Measurements from ENCODE around the gene ATP5PD. TPM values are rescaled to one million over a fixed set of nuclear protein-coding genes. Genes with fewer than 3 reads are reported as not detected.

ATP5PD gene
- total and polyA plus RNA-seq, 2 of the 13 experiments (the other 11 are each of a cell fraction or from before 2014, with no cell fraction given): 158 to 428 TPM

- TF ChIP-seq, protein P1, sequence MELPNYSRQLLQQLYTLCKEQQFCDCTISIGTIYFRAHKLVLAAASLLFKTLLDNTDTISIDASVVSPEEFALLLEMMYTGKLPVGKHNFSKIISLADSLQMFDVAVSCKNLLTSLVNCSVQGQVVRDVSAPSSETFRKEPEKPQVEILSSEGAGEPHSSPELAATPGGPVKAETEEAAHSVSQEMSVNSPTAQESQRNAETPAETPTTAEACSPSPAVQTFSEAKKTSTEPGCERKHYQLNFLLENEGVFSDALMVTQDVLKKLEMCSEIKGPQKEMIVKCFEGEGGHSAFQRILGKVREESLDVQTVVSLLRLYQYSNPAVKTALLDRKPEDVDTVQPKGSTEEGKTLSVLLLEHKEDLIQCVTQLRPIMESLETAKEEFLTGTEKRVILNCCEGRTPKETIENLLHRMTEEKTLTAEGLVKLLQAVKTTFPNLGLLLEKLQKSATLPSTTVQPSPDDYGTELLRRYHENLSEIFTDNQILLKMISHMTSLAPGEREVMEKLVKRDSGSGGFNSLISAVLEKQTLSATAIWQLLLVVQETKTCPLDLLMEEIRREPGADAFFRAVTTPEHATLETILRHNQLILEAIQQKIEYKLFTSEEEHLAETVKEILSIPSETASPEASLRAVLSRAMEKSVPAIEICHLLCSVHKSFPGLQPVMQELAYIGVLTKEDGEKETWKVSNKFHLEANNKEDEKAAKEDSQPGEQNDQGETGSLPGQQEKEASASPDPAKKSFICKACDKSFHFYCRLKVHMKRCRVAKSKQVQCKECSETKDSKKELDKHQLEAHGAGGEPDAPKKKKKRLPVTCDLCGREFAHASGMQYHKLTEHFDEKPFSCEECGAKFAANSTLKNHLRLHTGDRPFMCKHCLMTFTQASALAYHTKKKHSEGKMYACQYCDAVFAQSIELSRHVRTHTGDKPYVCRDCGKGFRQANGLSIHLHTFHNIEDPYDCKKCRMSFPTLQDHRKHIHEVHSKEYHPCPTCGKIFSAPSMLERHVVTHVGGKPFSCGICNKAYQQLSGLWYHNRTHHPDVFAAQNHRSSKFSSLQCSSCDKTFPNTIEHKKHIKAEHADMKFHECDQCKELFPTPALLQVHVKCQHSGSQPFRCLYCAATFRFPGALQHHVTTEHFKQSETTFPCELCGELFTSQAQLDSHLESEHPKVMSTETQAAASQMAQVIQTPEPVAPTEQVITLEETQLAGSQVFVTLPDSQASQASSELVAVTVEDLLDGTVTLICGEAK (IDR thresholded peaks at IDR 0.05): no peak
- TF ChIP-seq, protein P1 (CRISPR knock-in tag; IDR thresholded peaks at IDR 0.05): 0 out of 2 replicates have a peak, but pooled peaks have one; percentile 44
- 0 out of 2 replicates have a peak, but pooled peaks have one; percentile 34 for TF ChIP-seq YEATS2 (CRISPR knock-in tag; IDR thresholded peaks at IDR 0.05; ENCODE audit: borderline replicate concordance)
- TF ChIP-seq KDM2A (CRISPR knock-in tag; IDR thresholded peaks at IDR 0.05; ENCODE audit: borderline replicate concordance, low read depth): peak; percentile 41; the same call in 1 of the 2 replicates
- 0 out of 2 replicates have a peak, but pooled peaks have one; percentile 32 for TF ChIP-seq DPF2 (CRISPR knock-in tag; IDR thresholded peaks at IDR 0.05; ENCODE audit: borderline replicate concordance, low read depth)
- TF ChIP-seq, protein P2, sequence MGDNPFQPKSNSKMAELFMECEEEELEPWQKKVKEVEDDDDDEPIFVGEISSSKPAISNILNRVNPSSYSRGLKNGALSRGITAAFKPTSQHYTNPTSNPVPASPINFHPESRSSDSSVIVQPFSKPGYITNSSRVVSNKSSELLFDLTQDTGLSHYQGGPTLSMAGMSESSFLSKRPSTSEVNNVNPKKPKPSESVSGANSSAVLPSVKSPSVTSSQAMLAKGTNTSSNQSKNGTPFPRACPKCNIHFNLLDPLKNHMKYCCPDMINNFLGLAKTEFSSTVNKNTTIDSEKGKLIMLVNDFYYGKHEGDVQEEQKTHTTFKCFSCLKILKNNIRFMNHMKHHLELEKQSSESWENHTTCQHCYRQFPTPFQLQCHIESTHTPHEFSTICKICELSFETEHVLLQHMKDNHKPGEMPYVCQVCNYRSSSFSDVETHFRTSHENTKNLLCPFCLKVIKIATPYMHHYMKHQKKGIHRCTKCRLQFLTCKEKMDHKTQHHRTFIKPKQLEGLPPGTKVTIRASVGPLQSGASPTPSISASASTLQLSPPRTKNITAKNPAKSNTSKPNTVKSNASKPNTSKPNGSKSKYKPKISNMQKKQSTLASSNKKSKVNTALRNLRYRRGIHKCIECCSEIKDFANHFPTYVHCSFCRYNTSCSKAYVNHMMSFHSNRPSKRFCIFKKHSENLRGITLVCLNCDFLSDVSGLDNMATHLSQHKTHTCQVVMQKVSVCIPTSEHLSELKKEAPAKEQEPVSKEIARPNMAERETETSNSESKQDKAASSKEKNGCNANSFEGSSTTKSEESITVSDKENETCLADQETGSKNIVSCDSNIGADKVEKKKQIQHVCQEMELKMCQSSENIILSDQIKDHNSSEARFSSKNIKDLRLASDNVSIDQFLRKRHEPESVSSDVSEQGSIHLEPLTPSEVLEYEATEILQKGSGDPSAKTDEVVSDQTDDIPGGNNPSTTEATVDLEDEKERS (CRISPR knock-in tag; IDR thresholded peaks at IDR 0.05): no peak; the same call in 1 of the 2 replicates
- TF ChIP-seq ELF3 (CRISPR knock-in tag; IDR thresholded peaks at IDR 0.05): peak; percentile 65
- TF ChIP-seq ZFP1 (CRISPR knock-in tag; IDR thresholded peaks at IDR 0.05): 0 out of 2 replicates have a peak, but pooled peaks have one; percentile 42
- peak; percentile 61; the same call in 1 of the 2 replicates for TF ChIP-seq JUN (CRISPR knock-in tag; IDR thresholded peaks at IDR 0.05)
- TF ChIP-seq, protein P3, sequence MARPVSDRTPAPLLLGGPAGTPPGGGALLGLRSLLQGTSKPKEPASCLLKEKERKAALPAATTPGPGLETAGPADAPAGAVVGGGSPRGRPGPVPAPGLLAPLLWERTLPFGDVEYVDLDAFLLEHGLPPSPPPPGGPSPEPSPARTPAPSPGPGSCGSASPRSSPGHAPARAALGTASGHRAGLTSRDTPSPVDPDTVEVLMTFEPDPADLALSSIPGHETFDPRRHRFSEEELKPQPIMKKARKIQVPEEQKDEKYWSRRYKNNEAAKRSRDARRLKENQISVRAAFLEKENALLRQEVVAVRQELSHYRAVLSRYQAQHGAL (CRISPR knock-in tag; IDR thresholded peaks at IDR 0.05; ENCODE audit: not compliant biosample characterization): peak; percentile 73
- TF ChIP-seq, protein P4, sequence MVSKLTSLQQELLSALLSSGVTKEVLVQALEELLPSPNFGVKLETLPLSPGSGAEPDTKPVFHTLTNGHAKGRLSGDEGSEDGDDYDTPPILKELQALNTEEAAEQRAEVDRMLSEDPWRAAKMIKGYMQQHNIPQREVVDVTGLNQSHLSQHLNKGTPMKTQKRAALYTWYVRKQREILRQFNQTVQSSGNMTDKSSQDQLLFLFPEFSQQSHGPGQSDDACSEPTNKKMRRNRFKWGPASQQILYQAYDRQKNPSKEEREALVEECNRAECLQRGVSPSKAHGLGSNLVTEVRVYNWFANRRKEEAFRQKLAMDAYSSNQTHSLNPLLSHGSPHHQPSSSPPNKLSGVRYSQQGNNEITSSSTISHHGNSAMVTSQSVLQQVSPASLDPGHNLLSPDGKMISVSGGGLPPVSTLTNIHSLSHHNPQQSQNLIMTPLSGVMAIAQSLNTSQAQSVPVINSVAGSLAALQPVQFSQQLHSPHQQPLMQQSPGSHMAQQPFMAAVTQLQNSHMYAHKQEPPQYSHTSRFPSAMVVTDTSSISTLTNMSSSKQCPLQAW (CRISPR knock-in tag; IDR thresholded peaks at IDR 0.05): peak; percentile 55; the same call in 1 of the 2 replicates
- no peak; the same call in 1 of the 2 replicates for TF ChIP-seq ZSCAN31 (CRISPR knock-in tag; IDR thresholded peaks at IDR 0.05; ENCODE audit: low read depth)
- TF ChIP-seq TCF7L2 (IDR thresholded peaks at IDR 0.05; ENCODE audit: low read depth, low read length): no peak
- TF ChIP-seq GTF3A (CRISPR knock-in tag; conservative IDR thresholded peaks at IDR 0.05): 0 out of 2 replicates have a peak, but pooled peaks have one; percentile 90
These were observed 39.9 kb upstream of the ATP5PD start (continued) for GRCh38 chr17:75086496-75087181.
